Breast epithelium (tissue), 3 donors: ENCODE results near the gene CELA1.

Source experiments
- POLR2A ChIP-seq: fragments of 450-650 bp; IDR thresholded peaks from one replicate; pipeline ENCODE4 v1.6.1; 2016; ENCODE audit warnings: antibody characterized with exemption, mild to moderate bottlenecking, moderate library complexity
- POLR2AphosphoS5 ChIP-seq, 3 donors: sonication (generic); formaldehyde crosslinking; IDR thresholded peaks; one replicate each; pipeline ENCODE4 v1.6.1; 2017; ENCODE audit warnings: antibody characterized with exemption in 3 of 3
- TF ChIP-seq, protein P1 (sequence below), 3 donors: fragments of 450-650 bp; IDR thresholded peaks; one replicate each; pipeline ENCODE4 v1.5.1; 2016 to 2017; ENCODE audit warnings: antibody characterized with exemption in 3 of 3, mild to moderate bottlenecking in 3 of 3, moderate library complexity in 3 of 3

DNA sequence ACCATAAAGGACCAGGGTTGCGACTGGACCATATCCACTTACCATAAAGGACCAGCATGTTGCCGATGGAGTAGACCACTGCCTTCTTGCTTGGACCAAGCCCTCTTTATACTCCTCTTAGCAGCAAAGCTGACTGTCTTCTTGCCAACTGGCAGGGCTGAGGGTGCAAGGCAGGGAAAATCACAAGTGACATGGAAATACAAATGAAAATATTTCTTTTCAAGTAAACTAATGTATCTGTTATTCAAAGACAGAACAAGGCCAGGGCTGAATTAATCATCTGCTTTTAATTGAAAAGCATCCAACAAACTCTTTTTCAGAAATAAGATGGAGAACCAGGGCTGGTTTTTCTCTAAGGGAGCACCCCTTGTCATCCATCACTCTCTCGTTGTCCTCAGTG lies at the start of gene CELA1:
- TF ChIP-seq, protein P1, sequence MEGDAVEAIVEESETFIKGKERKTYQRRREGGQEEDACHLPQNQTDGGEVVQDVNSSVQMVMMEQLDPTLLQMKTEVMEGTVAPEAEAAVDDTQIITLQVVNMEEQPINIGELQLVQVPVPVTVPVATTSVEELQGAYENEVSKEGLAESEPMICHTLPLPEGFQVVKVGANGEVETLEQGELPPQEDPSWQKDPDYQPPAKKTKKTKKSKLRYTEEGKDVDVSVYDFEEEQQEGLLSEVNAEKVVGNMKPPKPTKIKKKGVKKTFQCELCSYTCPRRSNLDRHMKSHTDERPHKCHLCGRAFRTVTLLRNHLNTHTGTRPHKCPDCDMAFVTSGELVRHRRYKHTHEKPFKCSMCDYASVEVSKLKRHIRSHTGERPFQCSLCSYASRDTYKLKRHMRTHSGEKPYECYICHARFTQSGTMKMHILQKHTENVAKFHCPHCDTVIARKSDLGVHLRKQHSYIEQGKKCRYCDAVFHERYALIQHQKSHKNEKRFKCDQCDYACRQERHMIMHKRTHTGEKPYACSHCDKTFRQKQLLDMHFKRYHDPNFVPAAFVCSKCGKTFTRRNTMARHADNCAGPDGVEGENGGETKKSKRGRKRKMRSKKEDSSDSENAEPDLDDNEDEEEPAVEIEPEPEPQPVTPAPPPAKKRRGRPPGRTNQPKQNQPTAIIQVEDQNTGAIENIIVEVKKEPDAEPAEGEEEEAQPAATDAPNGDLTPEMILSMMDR (IDR thresholded peaks at IDR 0.05): no peak
- TF ChIP-seq POLR2A (no peak), POLR2AphosphoS5 (IDR thresholded peaks at IDR 0.05) (no peak)
